Activated T-helper 2 cell treated with anti-CD3 and anti-CD28 coated beads, Interferon-gamma antibody, Interleukin-2, Interleukin-4, amounts not matched to agents 10 μg/mL and 5 μg/mL and 100 μg/mL, durations not matched to agents 14 hours and 24 hours and 36 hours (primary cell): ENCODE measurements around the gene RICTOR. TPM values are rescaled to one million over a fixed set of nuclear protein-coding genes. Genes with fewer than 3 reads are reported as not detected.

Source experiments
- DNase-seq: peaks from one replicate; pipeline ENCODE4 v3.0.0; 2021; ENCODE audit warnings: low spot score
- H3K27ac Mint-ChIP-seq: one replicate; pipeline ENCODE4 v1.8.0; 2021; ENCODE audit warnings: mixed read lengths
- H3K27me3 Mint-ChIP-seq: one replicate; pipeline ENCODE4 v1.8.0; 2021; ENCODE audit warnings: low read depth, mixed read lengths
- H3K36me3 Mint-ChIP-seq: one replicate; pipeline ENCODE4 v1.8.0; 2021; ENCODE audit warnings: low read depth, mixed read lengths
- H3K4me1 Mint-ChIP-seq: one replicate; pipeline ENCODE4 v1.8.0; 2021; ENCODE audit warnings: low read depth, mixed read lengths
- H3K4me3 Mint-ChIP-seq: one replicate; pipeline ENCODE4 v1.8.0; 2021; ENCODE audit warnings: low read depth, mild to moderate bottlenecking, moderate library complexity, mixed read lengths
- H3K9me3 Mint-ChIP-seq: one replicate; pipeline ENCODE4 v1.8.0; 2021; ENCODE audit warnings: mixed read lengths
- intact Hi-C: fragments of 100-400 bp; cut with micrococcal nuclease; formaldehyde crosslinking; loops from one replicate; pipeline ENCODE4 v1.15.1; 2023
- total RNA-seq: library from RNA; stranded (reverse); gene quantifications from 2 replicates; pipeline ENCODE4 v1.2.3, GENCODE V29; 2022

RICTOR gene
- total RNA-seq, 1 donor from 2014 or later = 28.2 TPM

GRCh38 chr5:38929838-38930237, 144.4 kb downstream of the RICTOR start:
- peaks cover 1% of the 10 kb centered on the region for H3K4me1 Mint-ChIP-seq
- no peak overlapping the region for H3K4me3 Mint-ChIP-seq
- no peak for DNase-seq
- H3K27me3 Mint-ChIP-seq = peaks cover 26% of the 10 kb centered on the region
- peaks cover 6% of the 10 kb centered on the region for H3K9me3 Mint-ChIP-seq
- no peaks in the 10 kb centered on the region for H3K36me3 Mint-ChIP-seq
- H3K27ac Mint-ChIP-seq = no peak overlapping the region
- intact Hi-C loops = no loop called here

GRCh38 chr5:38927470-38927869, 146.7 kb downstream of the RICTOR start:
- H3K9me3 Mint-ChIP-seq = peaks cover 6% of the 10 kb centered on the region
- no peak overlapping the region for H3K27ac Mint-ChIP-seq
- H3K36me3 Mint-ChIP-seq = no peaks in the 10 kb centered on the region
- H3K27me3 Mint-ChIP-seq = peaks cover 28% of the 10 kb centered on the region
- no peak overlapping the region for H3K4me3 Mint-ChIP-seq
- DNase-seq = no peak
- intact Hi-C loops = no loop called here
- peaks cover 1% of the 10 kb centered on the region for H3K4me1 Mint-ChIP-seq

- intact Hi-C loops = no loop called here
Observed at GRCh38 chr5:38926121-38926520, 148.1 kb downstream of the RICTOR start.

GRCh38 chr5:38925154-38925925, 148.9 kb downstream of the RICTOR start:
- H3K36me3 Mint-ChIP-seq = no peaks in the 10 kb centered on the region
- H3K9me3 Mint-ChIP-seq = peaks cover 6% of the 10 kb centered on the region
- no peak overlapping the region for H3K4me3 Mint-ChIP-seq
- no peaks in the 10 kb centered on the region for H3K4me1 Mint-ChIP-seq
- H3K27ac Mint-ChIP-seq = no peak overlapping the region
- no peak for DNase-seq
- intact Hi-C loops = no loop called here
- peaks cover 30% of the 10 kb centered on the region for H3K27me3 Mint-ChIP-seq

More at GRCh38 chr5:38926121-38926520, 148.1 kb downstream of the RICTOR start:
- no peaks in the 10 kb centered on the region for H3K4me1 Mint-ChIP-seq
- peaks cover 6% of the 10 kb centered on the region for H3K9me3 Mint-ChIP-seq
- no peak overlapping the region for H3K27ac Mint-ChIP-seq
- peaks cover 31% of the 10 kb centered on the region for H3K27me3 Mint-ChIP-seq
- H3K36me3 Mint-ChIP-seq = no peaks in the 10 kb centered on the region
- no peak overlapping the region for H3K4me3 Mint-ChIP-seq
- DNase-seq = no peak

GRCh38 chr5:38923661-38924451, 150.3 kb downstream of the RICTOR start:
- H3K27ac Mint-ChIP-seq = no peak overlapping the region
- H3K4me3 Mint-ChIP-seq = no peak overlapping the region
- intact Hi-C loops = loop anchor here (2.0 kb wide), 1 partner anchor 483 kb away; no protein-coding TSS in a partner anchor
- no peaks in the 10 kb centered on the region for H3K4me1 Mint-ChIP-seq
- H3K27me3 Mint-ChIP-seq = peaks cover 32% of the 10 kb centered on the region
- H3K9me3 Mint-ChIP-seq = peaks cover 6% of the 10 kb centered on the region
- DNase-seq = no peak
- no peaks in the 10 kb centered on the region for H3K36me3 Mint-ChIP-seq

GRCh38 chr5:38922199-38922598, 152.0 kb downstream of the RICTOR start:
- Mint-ChIP-seq H3K36me3 (no peaks in the 10 kb centered on the region), H3K27ac (no peak overlapping the region), H3K4me3 (no peak overlapping the region), H3K27me3 (peaks cover 32% of the 10 kb centered on the region), H3K4me1 (no peaks in the 10 kb centered on the region), H3K9me3 (no peaks in the 10 kb centered on the region)
- DNase-seq = peak; percentile 22
- intact Hi-C loops = loop anchor here (2.0 kb wide), 1 partner anchor 481 kb away; no protein-coding TSS in a partner anchor

GRCh38 chr5:38921174-38921573, 153.0 kb downstream of the RICTOR start:
- no peaks in the 10 kb centered on the region for H3K4me1 Mint-ChIP-seq
- no peaks in the 10 kb centered on the region for H3K9me3 Mint-ChIP-seq
- intact Hi-C loops = no loop called here
- no peak overlapping the region for H3K27ac Mint-ChIP-seq
- no peaks in the 10 kb centered on the region for H3K36me3 Mint-ChIP-seq
- H3K27me3 Mint-ChIP-seq = peaks cover 28% of the 10 kb centered on the region
- no peak overlapping the region for H3K4me3 Mint-ChIP-seq
- no peak for DNase-seq

- intact Hi-C loops = no loop called here
- H3K27me3 Mint-ChIP-seq = peaks cover 23% of the 10 kb centered on the region
- DNase-seq = no peak
- H3K9me3 Mint-ChIP-seq = no peaks in the 10 kb centered on the region
- no peaks in the 10 kb centered on the region for H3K36me3 Mint-ChIP-seq
- no peaks in the 10 kb centered on the region for H3K4me1 Mint-ChIP-seq
- H3K27ac Mint-ChIP-seq = no peak overlapping the region
- no peak overlapping the region for H3K4me3 Mint-ChIP-seq
Observed at GRCh38 chr5:38916802-38917201, 157.4 kb downstream of the RICTOR start.

- Mint-ChIP-seq H3K27ac (no peak overlapping the region), H3K4me3 (no peak overlapping the region), H3K36me3 (no peaks in the 10 kb centered on the region), H3K9me3 (peaks cover 9% of the 10 kb centered on the region), H3K4me1 (no peaks in the 10 kb centered on the region), H3K27me3 (peaks cover 22% of the 10 kb centered on the region)
- DNase-seq = no peak
- intact Hi-C loops = no loop called here
Observed at GRCh38 chr5:38913714-38914113, 160.5 kb downstream of the RICTOR start.

GRCh38 chr5:38911933-38912332, 162.3 kb downstream of the RICTOR start:
- Mint-ChIP-seq H3K9me3 (peaks cover 11% of the 10 kb centered on the region), H3K4me1 (no peaks in the 10 kb centered on the region), H3K36me3 (no peaks in the 10 kb centered on the region), H3K4me3 (no peak overlapping the region), H3K27me3 (peaks cover 18% of the 10 kb centered on the region), H3K27ac (no peak overlapping the region)
- intact Hi-C loops = no loop called here
- DNase-seq = no peak

- no peak for DNase-seq
- peaks cover 11% of the 10 kb centered on the region for H3K9me3 Mint-ChIP-seq
- H3K27ac Mint-ChIP-seq = no peak overlapping the region
- no peaks in the 10 kb centered on the region for H3K36me3 Mint-ChIP-seq
- intact Hi-C loops = no loop called here
- H3K27me3 Mint-ChIP-seq = peaks cover 11% of the 10 kb centered on the region
- H3K4me1 Mint-ChIP-seq = no peaks in the 10 kb centered on the region
- no peak overlapping the region for H3K4me3 Mint-ChIP-seq
Observed at GRCh38 chr5:38906503-38906902, 167.7 kb downstream of the RICTOR start.

GRCh38 chr5:38905516-38905915, 168.7 kb downstream of the RICTOR start:
- DNase-seq = no peak
- Mint-ChIP-seq H3K27ac (no peak overlapping the region), H3K4me1 (no peaks in the 10 kb centered on the region), H3K9me3 (peaks cover 11% of the 10 kb centered on the region), H3K27me3 (peaks cover 7% of the 10 kb centered on the region), H3K36me3 (no peaks in the 10 kb centered on the region), H3K4me3 (no peak overlapping the region)
- intact Hi-C loops = no loop called here

- no peak overlapping the region for H3K4me3 Mint-ChIP-seq
- H3K9me3 Mint-ChIP-seq = no peaks in the 10 kb centered on the region
- no peaks in the 10 kb centered on the region for H3K4me1 Mint-ChIP-seq
- intact Hi-C loops = no loop called here
- H3K27me3 Mint-ChIP-seq = peaks cover 6% of the 10 kb centered on the region
- no peak for DNase-seq
- H3K27ac Mint-ChIP-seq = no peak overlapping the region
- H3K36me3 Mint-ChIP-seq = no peaks in the 10 kb centered on the region
Observed at GRCh38 chr5:38899936-38900335, 174.3 kb downstream of the RICTOR start.
